ENCODE results near the gene S100A10. TPM values are rescaled to one million over a fixed set of nuclear protein-coding genes. Genes with fewer than 3 reads are reported as not detected.

The S100A10 gene
- total RNA-seq, 1 experiment from 2014 or later: 161 TPM

DNA sequence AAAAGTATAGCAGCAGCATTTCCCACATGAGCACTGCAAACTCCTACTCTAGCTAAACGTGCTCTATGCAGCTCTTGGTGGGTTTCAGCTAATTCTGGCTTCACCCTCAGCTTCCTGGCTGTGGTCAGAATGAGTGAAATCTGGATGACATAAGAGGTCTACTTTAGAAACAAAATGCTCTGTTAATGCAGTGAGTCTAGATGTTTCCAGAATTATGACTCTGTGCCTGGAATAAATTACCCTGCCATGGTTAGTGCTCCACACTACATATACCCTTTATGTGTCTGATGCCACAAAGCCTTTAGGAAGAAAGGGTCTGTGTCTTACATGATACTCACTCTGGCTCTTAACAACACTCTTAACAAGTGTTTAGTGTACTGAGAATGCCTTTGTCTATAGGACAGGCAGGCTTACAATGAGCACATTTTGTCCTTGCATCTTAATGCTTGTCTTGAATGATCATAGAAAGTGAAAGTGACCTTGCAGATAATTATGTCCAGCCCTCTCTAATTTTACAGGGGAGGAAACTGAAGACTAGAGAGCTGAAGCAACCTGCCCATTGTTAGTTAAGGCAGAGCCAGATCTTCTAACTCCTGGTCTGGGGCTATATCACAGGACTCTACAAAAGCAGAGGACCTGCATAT, 9.2 kb downstream of the S100A10 start:
- no peak for TF ChIP-seq ZBTB21 (CRISPR knock-in tag; IDR thresholded peaks at IDR 0.05; ENCODE audit: borderline replicate concordance)
- no peak for TF ChIP-seq MAX (CRISPR knock-in tag; IDR thresholded peaks at IDR 0.05)
- no peak for TF ChIP-seq FOXK1 (CRISPR knock-in tag; IDR thresholded peaks at IDR 0.05)
- TF ChIP-seq RORB (CRISPR knock-in tag; IDR thresholded peaks at IDR 0.05): no peak
- no peak for TF ChIP-seq JUN (CRISPR knock-in tag; IDR thresholded peaks at IDR 0.05)
- no peak for TF ChIP-seq SMAD3 (CRISPR knock-in tag; IDR thresholded peaks at IDR 0.05; ENCODE audit: borderline replicate concordance)
- TF ChIP-seq ZNF263 (CRISPR knock-in tag; IDR thresholded peaks at IDR 0.05; ENCODE audit: low read depth): no peak
- TF ChIP-seq TEAD1 (CRISPR knock-in tag; IDR thresholded peaks at IDR 0.05): no peak
- TF ChIP-seq, protein P1, sequence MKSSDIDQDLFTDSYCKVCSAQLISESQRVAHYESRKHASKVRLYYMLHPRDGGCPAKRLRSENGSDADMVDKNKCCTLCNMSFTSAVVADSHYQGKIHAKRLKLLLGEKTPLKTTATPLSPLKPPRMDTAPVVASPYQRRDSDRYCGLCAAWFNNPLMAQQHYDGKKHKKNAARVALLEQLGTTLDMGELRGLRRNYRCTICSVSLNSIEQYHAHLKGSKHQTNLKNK (CRISPR knock-in tag; IDR thresholded peaks at IDR 0.05): no peak
- no peak for TF ChIP-seq CBFB (CRISPR knock-in tag; IDR thresholded peaks at IDR 0.05; ENCODE audit: low read depth)
- TF ChIP-seq ESRRA (CRISPR knock-in tag; IDR thresholded peaks at IDR 0.05; ENCODE audit: borderline replicate concordance): no peak
- no peak for TF ChIP-seq MXD4 (CRISPR knock-in tag; IDR thresholded peaks at IDR 0.05; ENCODE audit: borderline replicate concordance)
- TF ChIP-seq, protein P2, sequence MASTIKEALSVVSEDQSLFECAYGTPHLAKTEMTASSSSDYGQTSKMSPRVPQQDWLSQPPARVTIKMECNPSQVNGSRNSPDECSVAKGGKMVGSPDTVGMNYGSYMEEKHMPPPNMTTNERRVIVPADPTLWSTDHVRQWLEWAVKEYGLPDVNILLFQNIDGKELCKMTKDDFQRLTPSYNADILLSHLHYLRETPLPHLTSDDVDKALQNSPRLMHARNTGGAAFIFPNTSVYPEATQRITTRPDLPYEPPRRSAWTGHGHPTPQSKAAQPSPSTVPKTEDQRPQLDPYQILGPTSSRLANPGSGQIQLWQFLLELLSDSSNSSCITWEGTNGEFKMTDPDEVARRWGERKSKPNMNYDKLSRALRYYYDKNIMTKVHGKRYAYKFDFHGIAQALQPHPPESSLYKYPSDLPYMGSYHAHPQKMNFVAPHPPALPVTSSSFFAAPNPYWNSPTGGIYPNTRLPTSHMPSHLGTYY (CRISPR knock-in tag; IDR thresholded peaks at IDR 0.05): no peak
- no peak for TF ChIP-seq JAZF1 (CRISPR knock-in tag; IDR thresholded peaks at IDR 0.05)
- TF ChIP-seq NFATC4 (CRISPR knock-in tag; IDR thresholded peaks at IDR 0.05): no peak
- no peak for TF ChIP-seq NR3C1 (CRISPR knock-in tag; conservative IDR thresholded peaks at IDR 0.05; ENCODE audit: low read depth)
- TF ChIP-seq PRRX2 (CRISPR knock-in tag; IDR thresholded peaks at IDR 0.05): no peak
- no peaks in the 10 kb centered on the region for H3K9me3 Mint-ChIP-seq
- CTCF ChIA-PET: interaction anchor here (1.4 to 2.6 kb wide), 2 partner anchors 16 to 17 kb away, joined by 6 to 14 read pairs; no protein-coding TSS in a partner anchor
- POLR2A ChIA-PET: no interaction called here
- H3K36me3 Mint-ChIP-seq: peaks cover 41% of the 10 kb centered on the region
- ATAC-seq (no peak), DNase-seq (ENCODE audit: low spot score) (no peak)
- H3K27ac Mint-ChIP-seq: no peak overlapping the region
- H3K4me3 Mint-ChIP-seq: no peak overlapping the region
- H3K27me3 Mint-ChIP-seq (ENCODE audit: low read depth): no peaks in the 10 kb centered on the region
- H3K4me1 Mint-ChIP-seq: peaks cover 31% of the 10 kb centered on the region

- H3K4me1 Mint-ChIP-seq: peaks cover 16% of the 10 kb centered on the region
- ChIA-PET POLR2A (interaction anchor here (1.2 kb wide), 1 partner anchor 15 kb away, joined by 3 read pairs; no protein-coding TSS in a partner anchor), CTCF (interaction anchor here (1.1 to 2.6 kb wide), 3 partner anchors 14 to 43 kb away, joined by 4 to 14 read pairs (median 4); no protein-coding TSS in a partner anchor)
- H3K4me3 Mint-ChIP-seq: no peak overlapping the region
- H3K27me3 Mint-ChIP-seq (ENCODE audit: low read depth): no peaks in the 10 kb centered on the region; the same call in 1 of the 2 replicates
- TF ChIP-seq, protein P3, sequence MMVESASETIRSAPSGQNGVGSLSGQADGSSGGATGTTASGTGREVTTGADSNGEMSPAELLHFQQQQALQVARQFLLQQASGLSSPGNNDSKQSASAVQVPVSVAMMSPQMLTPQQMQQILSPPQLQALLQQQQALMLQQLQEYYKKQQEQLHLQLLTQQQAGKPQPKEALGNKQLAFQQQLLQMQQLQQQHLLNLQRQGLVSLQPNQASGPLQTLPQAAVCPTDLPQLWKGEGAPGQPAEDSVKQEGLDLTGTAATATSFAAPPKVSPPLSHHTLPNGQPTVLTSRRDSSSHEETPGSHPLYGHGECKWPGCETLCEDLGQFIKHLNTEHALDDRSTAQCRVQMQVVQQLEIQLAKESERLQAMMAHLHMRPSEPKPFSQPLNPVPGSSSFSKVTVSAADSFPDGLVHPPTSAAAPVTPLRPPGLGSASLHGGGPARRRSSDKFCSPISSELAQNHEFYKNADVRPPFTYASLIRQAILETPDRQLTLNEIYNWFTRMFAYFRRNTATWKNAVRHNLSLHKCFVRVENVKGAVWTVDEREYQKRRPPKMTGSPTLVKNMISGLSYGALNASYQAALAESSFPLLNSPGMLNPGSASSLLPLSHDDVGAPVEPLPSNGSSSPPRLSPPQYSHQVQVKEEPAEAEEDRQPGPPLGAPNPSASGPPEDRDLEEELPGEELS (CRISPR knock-in tag; IDR thresholded peaks at IDR 0.05): no peak
- no peak for TF ChIP-seq ZNF121 (CRISPR knock-in tag; IDR thresholded peaks at IDR 0.05)
- TF ChIP-seq RELA (CRISPR knock-in tag; IDR thresholded peaks at IDR 0.05; ENCODE audit: borderline replicate concordance): no peak
- no peak for TF ChIP-seq SMAD3 (CRISPR knock-in tag; IDR thresholded peaks at IDR 0.05; ENCODE audit: borderline replicate concordance)
- TF ChIP-seq E2F4 (CRISPR knock-in tag; IDR thresholded peaks at IDR 0.05; ENCODE audit: borderline replicate concordance, low read depth): no peak
- TF ChIP-seq CREM (CRISPR knock-in tag; IDR thresholded peaks at IDR 0.05): no peak
- no peak for TF ChIP-seq RORB (CRISPR knock-in tag; IDR thresholded peaks at IDR 0.05)
- no peak for TF ChIP-seq GABPB1 (CRISPR knock-in tag; IDR thresholded peaks at IDR 0.05)
- TF ChIP-seq NFATC4 (CRISPR knock-in tag; IDR thresholded peaks at IDR 0.05): no peak
- no peak for ATAC-seq
- no peak overlapping the region for H3K27ac Mint-ChIP-seq
- peaks cover 41% of the 10 kb centered on the region for H3K36me3 Mint-ChIP-seq
- no peak for DNase-seq (ENCODE audit: low spot score)
- no peaks in the 10 kb centered on the region for H3K9me3 Mint-ChIP-seq
Observed at GRCh38 chr1:151982300-151983005, 11.2 kb downstream of the S100A10 start.

Measured in WTC11 (cell line).